AG09319 (cell line): Measurements from ENCODE around the gene GOLGA8S.
"Not testable (repeated sequence)": the region's sequence is repeated elsewhere in the genome, so short reads cannot be mapped to it uniquely, and the experiment has no call there.

Experiments used
- DNase-seq: peaks from one replicate; pipeline ENCODE4 v3.0.0-alpha.2; 2010; ENCODE audit warnings: low read depth; ENCODE audit errors: extremely low read depth
- TF ChIP-seq, protein P1 (sequence below): IDR thresholded peaks from 2 replicates; pipeline ENCODE4 v1.5.1; 2011; ENCODE audit warnings: low read depth, mild to moderate bottlenecking, inconsistent platforms, low read length, moderate library complexity

GOLGA8S gene

DNA sequence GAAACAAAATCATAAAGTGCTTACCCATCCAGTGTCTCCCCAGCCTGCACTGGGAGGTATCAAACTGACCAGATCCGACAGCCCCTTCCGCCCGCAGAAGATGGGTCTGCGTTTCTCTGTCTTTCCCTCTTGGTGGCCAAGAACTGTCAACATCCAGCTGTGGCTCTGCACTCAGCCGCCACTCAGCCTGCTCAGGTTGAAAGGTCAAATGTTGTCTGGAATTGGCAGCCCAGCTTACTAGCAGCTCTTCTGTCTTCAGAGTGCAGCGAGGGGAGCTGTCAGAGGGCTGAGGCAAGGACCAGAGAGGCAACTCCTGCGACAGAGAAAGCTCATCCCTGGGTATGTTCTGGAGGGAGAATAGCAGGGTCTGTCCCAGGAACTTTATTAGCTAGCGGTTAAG, 47.1 kb downstream of the GOLGA8S start:
- no peak for DNase-seq
- TF ChIP-seq, protein P1, sequence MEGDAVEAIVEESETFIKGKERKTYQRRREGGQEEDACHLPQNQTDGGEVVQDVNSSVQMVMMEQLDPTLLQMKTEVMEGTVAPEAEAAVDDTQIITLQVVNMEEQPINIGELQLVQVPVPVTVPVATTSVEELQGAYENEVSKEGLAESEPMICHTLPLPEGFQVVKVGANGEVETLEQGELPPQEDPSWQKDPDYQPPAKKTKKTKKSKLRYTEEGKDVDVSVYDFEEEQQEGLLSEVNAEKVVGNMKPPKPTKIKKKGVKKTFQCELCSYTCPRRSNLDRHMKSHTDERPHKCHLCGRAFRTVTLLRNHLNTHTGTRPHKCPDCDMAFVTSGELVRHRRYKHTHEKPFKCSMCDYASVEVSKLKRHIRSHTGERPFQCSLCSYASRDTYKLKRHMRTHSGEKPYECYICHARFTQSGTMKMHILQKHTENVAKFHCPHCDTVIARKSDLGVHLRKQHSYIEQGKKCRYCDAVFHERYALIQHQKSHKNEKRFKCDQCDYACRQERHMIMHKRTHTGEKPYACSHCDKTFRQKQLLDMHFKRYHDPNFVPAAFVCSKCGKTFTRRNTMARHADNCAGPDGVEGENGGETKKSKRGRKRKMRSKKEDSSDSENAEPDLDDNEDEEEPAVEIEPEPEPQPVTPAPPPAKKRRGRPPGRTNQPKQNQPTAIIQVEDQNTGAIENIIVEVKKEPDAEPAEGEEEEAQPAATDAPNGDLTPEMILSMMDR = no peak

DNA sequence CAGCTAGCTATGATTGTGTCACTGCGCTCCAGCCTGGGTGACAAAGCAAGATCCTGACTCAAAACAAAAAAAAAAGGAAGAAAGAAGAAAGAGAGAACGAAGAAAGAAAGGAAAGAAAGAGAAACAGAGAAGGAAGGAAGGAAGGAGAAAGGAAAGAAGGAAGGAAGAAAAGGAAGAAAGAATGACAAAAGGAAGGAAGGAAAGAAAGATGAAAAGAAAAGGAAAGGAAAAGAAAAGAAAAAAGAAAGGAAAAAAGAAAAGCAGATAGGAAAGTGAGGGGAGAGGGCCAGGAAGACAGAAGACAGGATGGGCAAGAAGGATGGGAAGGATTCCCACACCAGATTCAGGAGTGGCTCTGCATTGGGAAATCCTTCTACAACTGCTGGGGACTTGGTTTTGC, 47.6 kb downstream of the GOLGA8S start:
- TF ChIP-seq, protein P1 = no peak
- no peak for DNase-seq

DNA sequence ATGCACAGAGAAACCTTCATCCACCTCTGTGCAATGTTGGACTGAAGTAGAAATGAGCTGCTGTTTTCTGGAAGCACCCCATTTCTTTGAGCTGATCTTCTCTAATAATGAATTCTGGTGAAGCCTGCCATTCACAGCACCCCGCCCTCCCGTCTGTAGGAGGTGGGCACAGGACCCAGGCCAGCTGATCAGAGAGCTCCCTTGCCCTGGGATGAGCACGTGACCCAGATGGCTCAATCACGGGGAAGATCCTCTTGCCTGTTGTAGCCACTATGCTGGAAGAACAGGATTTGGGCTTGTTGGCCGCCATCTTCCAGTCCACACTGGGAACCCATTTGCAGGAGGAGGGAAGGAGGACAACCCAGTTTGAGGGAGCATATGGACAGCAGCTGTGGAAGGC, 48.0 kb downstream of the GOLGA8S start:
- TF ChIP-seq, protein P1 = no peak
- no peak for DNase-seq

DNA sequence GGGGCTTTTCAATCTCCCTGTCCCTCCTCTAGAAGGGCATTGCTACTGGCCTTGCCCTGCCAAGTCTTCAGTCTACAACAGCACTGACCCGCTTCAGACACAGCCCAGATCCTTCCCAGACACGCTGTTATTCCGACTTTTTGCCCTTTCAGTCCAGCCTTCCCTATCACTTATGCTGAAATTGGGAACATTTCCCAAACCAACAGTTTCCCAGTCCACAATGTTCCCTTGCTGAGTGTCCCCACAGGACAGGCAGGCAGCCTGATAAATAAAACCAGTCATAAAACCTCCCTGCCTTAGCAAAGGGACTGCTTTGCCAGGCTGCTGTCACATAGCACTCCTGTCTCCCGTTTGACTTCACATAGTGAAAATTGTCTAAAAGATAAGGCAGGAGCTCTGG, 49.0 kb downstream of the GOLGA8S start:
- TF ChIP-seq, protein P1 = no peak
- no peak for DNase-seq

DNA sequence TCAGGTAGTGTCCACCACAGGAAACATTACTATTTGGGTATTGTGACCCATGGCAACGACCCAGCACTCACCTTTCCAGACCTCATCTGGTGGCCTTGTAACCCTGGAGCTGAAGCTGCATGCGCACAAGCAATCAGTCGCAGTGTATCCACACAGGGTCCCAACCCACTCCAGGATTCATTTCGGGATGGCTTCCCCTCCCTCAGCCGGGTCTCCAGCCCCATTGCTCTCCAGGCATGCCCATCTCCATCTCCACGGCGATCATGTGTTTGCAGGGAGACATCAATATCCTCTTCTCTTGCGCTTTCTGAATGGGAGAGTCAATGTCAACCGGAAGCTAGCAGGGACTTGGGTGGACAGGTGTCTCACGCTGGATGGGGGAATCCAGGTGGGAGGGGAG, 57.3 kb downstream of the GOLGA8S start:
- TF ChIP-seq, protein P1 = no peak
- no peak for DNase-seq

DNA sequence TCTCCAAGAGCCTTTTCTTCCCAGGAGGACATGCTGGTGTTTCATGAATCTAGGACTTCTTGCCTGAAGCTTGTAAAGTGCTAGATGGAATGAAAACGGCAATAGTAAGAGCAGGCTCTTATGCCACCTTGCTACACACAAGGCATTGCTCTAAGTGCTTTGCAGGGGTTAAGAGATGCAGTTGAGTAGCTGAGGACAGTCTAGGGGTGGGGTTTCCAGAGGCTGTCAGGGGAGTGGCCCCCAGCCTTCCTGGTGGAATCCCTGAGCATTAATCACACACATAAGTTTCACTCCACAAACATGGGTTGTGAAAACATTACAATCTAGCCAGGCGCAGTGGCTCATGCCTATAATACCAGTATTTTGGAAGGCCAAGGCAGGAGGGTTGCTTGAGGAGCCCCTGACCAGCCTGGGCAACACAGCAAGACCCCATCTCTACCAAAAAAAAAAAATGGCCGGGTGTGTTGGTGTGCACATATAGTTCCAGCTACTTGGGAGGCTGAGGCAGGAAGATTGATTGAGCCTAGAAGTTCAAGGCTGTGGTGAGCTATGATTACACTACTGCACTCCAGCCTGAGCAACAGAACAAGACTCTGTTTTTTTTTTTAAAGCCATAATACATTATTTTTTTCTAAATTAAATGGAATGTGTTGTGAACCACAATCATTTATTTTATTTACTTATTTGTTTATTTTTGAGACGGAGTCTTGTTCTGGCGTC, 58.5 kb downstream of the GOLGA8S start:
- not testable (repeated sequence) for DNase-seq
